Hematopoietic multipotent progenitor cell (in vitro differentiated cells): Measurements from ENCODE around the gene TRABD. TPM values are rescaled to one million over a fixed set of nuclear protein-coding genes. Genes with fewer than 3 reads are reported as not detected.
A peak's percentile ranks its signal among the peaks of the same experiment; 100 is the strongest.
"Not testable (repeated sequence)": the region's sequence is repeated elsewhere in the genome, so short reads cannot be mapped to it uniquely, and the experiment has no call there.

Source experiments
- DNase-seq, 3 donors: peaks; one replicate each; pipeline ENCODE4 v3.0.0-alpha.2; 2011 to 2015; ENCODE audit warnings: low read depth in 2 of 3, low spot score in 2 of 3
- total RNA-seq: library from RNA; depleted of rRNA; stranded (reverse); fragments of >200 nt; gene quantifications from one replicate; pipeline ENCODE4 v1.2.3, GENCODE V29; 2012

TRABD gene
- total RNA-seq, 1 donor = 70.0 TPM

DNA sequence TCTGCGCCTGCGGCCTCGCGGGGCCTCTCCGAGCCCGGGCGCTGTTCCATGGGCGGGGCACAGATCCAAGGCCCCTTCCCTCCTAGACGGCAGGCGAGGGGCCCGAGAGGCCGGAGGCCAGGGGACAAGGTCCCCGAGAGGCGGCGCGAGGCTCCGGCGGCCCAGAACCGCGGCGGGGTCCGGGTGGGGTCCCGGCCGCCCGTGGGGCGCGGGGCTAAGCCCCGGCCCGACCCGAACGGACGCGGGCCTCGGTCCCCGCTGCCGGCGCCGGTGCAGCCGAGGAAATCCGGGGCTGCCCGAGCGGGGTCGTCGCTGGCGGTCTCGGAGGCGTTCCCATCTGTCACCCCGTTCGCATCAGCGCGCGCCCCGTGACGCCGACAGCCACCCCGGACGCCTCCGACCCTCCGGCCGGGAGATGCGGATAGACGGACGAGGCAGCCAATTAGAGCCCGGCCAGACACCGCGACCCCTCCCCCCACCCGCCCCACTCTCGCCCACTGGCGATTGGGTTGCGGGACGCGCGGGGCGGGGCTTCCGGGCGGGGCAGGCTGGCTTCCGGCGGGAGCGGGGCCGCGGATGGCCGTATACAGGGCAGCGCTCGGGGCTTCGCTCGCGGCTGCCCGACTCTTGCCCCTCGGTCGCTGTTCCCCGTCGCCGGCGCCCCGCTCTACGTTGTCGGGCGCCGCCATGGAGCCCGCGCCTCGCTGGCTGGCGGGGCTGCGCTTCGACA, 14.9 kb downstream of the TRABD start, which contains the start of gene SELENOO:
TSS of gene SELENOO (plus strand) at position 551 of the 730 bp plus-strand sequence. CDS start at position 577, 26 bp downstream.
- DNase-seq = peak; percentile 73 to 90 (median 89)

DNA sequence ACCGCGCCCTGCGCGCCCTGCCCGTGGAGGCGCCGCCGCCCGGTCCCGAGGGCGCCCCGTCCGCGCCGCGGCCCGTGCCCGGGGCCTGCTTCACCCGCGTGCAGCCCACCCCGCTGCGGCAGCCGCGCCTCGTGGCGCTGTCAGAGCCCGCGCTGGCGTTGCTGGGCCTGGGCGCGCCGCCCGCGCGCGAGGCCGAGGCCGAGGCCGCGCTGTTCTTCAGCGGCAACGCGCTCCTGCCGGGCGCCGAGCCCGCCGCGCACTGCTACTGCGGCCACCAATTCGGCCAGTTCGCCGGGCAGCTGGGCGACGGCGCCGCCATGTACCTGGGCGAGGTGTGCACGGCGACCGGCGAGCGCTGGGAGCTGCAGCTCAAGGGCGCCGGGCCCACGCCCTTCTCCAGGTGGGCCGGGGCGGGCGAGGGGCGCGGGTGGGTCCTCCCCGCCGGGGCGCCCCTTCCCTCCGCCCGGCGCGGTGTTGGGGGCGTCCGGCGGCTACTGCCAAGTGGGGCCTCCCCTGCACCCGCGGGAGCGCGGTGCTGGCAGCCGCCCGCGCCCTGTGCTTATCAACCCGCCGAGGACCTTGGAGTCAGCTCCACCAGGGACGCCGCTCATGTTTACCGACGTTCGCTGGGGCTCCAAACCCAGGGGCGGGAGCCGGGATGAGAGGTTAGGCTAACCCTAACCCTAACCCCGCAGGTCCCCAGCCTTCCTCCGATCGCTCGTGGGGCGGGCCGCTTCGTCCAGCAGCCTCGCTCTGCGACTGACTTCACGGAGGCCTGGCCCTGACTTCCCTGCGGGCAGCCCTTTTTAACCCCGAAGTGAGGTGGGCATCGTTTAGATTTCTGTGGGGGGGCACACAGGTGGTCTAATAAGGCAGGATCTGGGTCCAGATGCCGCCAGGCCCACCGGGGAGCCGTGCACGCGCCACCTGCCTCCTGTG, 15.7 kb downstream of the TRABD start:
- DNase-seq = no peak

DNA sequence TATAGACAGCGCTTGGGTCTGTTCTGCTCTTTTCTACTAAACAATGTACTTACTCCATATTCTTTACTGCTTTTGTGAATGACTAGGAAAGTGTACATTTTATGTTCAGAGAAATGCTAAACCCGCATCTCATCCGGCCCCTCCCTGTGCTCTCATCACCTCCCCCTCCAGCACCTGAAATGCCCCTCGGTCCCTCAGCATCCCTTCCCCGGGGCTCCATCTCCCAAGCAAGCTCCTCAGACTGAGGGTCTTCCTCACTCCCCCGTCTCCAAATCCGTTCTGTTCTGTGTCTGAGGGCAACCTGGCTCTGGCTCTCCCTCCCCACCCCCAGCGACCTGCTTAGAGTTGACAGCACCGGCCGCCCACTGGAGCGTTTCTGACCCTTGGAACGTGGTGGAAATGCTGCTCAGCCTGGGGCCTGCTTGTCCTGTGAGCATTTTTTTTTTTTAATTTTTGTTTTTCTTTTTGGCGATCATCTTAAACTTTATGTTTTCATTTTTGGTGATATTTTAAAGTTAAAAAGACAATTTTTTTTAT, 16.5 kb downstream of the TRABD start:
- no peak for DNase-seq

DNA sequence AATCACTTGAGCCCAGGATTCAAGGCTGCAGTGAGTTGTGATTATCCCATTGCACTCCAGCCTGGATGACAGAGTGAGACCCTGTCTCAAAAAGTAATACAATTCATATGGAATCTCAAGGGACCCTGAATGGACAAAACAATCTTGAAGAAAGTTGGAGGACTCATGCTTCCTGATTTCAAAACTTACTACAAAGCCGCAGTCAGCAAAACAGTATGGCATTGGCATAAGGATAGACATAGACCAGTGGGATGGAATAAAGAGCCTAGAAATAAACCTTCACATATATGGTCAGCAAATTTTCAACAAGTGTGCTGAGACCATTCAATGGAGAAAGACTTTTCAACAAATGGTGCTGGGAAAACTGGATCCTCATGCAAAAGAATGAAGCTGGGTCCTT, 17.6 kb downstream of the TRABD start:
- DNase-seq = no peak

DNA sequence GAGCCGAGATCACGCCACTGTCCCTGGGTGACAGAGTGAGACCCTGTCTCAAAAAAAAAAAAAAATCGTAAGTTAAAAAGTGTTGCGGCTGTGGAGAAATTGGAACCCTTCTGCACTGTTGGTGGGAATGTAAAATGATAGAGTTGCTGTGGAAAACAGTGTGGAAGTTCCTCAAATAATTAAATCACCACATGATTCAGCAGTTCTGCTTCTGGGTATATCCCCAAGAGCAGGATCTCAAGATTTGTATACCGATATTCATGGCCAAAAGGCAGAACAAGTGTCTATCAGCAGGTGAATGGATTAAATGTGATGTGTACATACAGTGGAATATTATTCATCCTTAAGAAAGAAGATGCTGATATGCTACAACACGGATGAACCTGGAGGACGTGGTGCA, 18.9 kb downstream of the TRABD start:
- no peak for DNase-seq

DNA sequence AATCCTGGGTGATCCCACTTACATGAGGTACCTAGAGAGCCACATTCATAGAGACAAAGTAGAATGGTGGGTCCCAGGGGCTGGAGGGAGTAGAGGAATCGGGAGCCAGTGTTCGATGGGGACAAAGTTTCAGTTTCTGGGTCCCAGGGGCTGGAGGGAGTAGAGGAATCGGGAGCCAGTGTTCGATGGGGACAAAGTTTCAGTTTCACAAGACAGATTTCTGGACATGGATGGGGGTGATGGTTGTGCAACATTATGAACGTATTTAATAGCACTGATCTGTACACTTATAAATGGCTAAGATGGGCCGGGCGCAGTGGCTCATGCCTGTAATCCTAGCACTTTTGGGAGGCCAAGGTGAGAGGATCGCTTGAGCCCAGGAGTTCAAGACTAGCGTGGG, 19.3 kb downstream of the TRABD start:
- not testable (repeated sequence) for DNase-seq

DNA sequence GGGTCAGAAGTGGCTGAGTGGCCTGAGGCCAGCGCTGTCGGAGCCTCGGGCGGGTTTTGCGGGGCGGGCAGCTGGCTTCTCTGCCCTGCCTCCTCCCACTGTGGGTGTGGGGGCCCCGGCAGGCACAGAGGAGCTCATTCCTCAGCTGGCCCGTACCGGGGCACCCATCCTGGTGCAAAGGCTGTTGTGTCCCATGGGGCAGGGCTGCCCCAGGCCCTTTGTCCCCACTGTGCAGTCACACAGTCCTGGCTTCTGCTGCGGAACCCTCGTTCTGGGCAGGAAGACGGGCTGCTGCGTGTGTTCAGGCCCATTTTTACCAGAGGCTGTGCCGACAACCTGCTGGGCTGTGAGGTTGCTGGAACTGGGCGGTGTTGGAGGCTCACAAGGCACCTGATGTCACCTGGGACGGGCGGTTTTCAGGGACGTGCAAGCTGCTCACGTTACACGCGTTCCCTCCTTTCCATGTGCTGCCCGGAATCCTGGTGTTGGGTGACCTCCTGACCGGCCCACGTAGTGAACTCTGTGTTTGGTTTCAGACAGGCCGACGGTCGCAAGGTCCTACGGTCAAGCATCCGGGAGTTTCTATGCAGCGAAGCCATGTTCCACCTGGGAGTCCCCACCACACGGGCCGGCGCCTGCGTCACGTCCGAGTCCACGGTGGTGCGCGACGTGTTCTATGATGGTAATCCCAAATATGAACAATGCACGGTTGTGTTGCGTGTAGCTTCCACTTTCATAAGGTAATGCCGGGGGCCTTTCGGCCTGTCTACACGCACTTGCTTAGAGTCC, 20.3 kb downstream of the TRABD start:
- DNase-seq = no peak

DNA sequence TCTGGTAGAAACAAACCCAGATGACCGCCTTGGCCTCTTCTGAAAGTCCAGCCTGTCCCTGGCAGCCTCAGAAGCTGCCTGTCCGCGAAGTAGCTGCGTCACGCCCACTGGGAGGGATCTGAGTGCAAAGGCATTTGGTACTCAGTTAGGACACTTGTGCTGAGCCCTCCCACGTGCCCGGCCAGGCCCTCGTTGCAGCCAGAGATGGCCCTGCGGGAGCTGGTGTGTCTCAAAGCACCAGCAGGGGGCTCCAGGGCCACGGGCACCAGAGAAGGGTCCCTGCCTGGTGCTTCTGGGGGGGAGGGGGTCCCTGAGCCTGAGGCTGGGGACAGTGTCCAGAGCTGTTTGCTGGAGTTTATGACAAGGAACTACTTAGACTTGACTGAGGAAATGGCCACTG, 20.9 kb downstream of the TRABD start:
- DNase-seq = peak in 1 of 3 donors; percentile 43

DNA sequence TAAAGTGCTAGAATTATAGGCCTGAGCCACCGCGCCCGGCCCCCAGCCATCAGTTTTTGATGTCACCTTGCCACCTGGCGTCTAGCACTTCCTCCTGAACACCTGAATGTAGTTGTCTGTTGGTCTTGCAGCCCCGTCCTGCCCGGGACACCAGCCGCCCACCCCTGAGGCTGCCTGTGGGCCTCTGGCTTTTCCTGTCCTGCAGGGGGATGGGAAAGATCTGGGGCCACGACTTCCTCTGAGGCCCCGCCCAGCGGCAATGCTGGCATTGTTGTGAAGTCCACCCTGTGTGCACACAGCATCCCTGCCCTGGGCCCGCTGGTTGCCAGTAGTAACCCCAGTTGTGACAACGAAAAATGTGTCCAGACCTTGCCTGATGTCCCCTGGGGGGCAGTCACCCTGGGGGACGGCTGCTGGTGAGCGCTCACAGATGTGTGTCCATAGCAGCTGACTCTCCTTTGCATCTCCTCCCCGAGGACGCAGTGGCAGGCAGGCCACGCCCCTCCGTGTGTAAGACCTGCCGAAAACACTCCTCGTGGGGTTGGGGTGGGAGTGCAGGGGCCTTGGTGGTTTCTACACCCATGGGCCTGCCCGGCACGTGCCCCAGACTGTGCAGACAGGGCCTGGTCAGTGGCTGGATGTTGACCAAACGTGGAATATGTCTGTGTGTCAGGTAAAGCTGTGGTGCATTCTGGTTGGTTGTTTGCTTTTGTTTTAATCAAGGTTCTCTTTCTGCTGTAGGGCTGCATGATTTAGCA, 21.8 kb downstream of the TRABD start:
- DNase-seq = no peak

DNA sequence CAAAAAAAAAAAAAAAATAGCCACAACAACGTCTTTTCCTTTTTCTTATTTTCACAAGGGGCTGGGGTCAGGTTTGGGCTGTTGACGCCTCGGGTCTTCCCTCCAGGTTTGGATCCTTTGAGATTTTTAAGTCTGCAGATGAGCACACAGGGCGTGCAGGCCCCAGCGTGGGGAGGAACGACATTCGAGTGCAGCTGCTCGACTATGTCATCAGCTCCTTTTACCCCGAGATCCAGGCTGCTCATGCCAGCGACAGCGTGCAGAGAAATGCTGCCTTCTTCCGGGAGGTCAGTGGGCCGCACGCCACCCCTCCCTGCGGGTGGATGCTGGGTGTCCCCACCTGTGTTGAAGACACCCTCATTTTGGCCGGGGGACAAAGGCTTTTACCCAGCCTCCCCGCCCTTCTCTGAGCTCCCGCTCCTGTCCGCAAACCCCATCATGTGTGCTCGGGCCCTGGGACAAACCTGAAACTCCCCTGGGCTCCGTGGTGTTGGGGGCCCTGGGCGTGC, 22.8 kb downstream of the TRABD start:
- DNase-seq = no peak

DNA sequence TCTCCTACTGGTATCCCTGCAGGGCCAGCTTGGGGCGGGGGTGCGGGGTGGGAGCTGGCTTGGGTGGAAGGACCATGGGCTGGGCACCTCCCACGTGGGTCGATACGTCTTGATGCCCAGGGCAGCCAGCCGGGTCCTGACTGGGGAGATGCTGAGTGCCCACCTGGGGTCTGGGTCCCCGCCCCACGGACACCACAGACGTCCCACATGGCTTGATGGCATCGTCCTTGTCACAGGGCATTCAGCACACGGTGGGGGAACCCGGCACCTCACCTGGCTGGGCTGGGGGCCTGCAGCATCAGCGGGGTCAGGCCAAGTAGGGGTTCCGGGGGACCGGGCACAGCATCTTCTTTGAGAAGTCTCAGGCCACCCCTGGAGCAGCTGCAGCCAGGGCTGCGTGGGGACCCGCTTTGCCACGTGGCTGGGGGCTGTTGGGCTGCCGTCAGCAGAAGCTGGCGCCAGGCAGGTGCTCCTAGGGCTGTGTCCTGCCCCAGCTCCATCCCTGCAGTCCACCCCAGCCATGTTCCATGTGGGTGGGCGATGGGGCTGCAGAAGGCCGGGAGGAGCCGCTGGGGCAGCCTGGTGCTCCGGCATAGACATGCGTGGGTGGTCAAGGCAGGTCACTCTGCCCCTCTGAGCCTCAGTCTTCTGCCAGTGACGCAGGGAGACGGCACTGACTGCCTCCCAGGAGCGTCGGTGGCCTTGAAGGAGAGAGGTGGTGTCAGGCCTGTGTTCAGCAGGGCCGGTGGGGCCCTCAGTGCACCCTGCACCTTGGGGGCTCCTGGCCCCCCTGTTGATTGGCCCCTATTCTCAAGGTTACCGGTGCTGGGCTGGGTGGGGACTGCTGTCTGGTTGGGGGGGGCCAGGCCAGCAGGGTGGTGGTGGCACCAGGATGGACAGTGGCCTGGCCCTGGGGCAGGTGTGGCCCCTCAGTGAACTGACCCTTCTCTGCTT, 23.5 kb downstream of the TRABD start:
- DNase-seq = no peak

DNA sequence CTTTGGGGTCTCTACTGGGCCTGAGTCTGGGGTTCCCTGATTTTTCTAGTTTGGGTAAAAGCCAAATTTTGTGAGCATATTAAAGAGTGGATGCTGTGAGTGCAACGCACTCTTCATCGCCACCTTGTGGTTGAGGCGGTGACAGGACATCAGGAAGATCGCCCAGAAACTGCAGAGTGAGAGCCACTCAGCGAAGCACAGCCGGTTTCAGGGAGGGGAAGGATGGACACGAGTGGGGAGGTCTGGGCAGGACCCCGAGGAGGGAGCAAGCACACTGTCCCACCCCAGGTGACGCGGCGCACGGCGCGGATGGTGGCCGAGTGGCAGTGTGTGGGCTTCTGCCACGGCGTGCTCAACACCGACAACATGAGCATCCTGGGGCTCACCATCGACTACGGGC, 24.2 kb downstream of the TRABD start:
- DNase-seq = peak; percentile 59 to 85 (median 70)

DNA sequence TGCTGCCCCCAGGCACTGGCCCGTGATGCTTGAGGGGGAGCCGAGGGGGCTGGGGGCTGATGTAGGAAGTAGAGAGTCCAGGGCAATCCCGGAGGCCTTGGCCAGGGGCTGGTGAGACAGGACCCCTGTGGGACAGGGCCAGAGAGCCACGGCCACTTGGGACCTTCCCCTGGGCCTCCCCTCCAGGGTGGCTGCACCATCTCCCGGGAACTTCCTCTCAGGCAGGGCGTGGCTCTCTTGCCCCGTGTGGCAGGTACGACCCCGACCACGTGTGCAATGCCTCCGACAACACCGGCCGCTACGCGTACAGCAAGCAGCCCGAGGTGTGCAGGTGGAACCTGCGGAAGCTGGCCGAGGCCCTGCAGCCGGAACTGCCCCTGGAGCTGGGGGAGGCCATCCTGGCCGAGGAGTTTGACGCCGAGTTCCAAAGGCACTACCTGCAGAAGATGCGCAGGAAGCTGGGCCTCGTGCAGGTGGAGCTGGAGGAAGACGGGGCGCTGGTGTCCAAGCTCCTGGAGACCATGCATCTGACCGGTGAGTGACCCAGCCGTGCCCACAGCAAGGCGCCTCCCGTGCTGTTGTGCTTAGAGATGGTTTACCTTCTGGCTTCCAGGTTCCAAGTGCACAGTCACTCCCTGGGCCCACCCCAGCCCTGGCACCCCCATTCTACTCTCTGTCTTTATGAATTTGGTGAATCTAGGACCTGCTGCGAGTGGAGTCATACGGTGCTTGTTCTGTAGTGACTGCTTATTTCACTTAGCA, 24.8 kb downstream of the TRABD start:
- DNase-seq = no peak

DNA sequence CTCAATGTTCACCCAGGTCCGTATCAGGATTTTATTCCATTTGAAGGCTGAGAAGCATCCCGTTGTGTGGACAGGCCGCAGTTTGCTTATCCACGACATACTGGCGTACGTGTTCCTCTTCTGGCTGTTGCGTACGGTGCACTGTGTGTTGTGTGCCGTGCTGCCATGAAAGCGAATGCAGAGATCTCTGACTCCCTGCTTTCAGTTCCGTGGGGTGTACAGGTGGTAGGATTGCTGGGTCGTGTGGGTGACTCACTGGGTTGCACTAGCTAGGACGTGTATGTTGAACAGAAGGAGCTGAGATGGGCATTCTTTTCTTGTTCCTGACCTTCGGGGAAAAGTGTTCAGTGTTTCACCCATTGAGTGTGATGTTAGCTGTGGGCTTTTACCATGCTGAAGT, 25.4 kb downstream of the TRABD start:
- no peak for DNase-seq

DNA sequence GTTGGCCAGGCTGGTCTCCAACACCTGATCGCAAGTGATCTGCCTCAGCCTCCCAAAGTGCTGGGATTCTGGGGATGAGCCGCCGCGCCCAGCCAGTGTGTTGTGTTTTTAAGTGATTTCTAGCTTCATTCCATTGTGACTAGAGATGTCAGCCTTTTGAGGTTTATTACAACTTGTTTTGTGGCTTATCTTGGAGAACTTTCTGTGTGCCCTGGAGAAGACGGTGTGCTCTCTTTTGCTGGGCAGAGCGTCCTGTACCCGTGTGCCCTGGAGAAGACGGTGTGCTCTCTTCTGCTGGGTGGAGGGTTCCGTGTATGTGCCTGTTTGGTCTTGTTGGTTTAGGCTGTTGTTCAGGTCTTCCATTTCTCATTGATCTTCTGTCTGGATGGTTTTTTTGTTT, 27.6 kb downstream of the TRABD start:
- no peak for DNase-seq

DNA sequence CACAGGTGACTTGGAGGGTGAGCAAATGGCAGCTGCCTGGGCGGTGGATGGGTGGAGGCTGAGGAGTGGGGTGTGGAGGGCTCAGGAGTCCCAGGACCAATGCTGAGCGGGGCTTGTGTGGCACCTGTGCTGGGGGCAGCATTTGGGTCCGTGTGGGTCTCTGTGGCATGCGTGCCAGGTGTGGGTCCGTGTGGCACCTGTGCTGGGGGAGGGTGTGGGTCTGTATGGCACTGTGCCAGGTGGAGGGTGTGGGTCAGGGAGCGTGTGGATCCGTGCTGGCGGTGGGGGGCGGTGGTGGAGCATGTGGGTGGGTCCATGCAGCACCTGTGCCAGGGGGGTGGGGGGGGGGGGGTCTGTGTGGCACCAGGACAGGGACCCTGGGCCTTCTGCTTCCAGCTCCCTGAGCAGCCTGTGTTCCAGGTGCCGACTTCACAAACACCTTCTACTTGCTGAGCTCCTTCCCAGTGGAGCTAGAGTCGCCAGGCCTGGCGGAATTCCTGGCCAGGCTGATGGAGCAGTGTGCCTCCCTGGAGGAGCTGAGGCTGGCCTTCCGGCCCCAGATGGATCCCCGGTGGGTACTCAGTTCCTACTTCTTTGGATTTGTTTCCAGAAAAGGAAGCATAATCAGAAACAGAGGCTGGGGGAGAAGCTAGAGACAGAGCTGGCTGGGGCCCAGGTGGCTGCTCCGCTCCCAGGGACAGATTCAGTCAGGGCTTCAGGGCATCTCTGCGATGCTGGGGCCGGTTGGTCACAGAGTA, 29.8 kb downstream of the TRABD start:
- DNase-seq = no peak

DNA sequence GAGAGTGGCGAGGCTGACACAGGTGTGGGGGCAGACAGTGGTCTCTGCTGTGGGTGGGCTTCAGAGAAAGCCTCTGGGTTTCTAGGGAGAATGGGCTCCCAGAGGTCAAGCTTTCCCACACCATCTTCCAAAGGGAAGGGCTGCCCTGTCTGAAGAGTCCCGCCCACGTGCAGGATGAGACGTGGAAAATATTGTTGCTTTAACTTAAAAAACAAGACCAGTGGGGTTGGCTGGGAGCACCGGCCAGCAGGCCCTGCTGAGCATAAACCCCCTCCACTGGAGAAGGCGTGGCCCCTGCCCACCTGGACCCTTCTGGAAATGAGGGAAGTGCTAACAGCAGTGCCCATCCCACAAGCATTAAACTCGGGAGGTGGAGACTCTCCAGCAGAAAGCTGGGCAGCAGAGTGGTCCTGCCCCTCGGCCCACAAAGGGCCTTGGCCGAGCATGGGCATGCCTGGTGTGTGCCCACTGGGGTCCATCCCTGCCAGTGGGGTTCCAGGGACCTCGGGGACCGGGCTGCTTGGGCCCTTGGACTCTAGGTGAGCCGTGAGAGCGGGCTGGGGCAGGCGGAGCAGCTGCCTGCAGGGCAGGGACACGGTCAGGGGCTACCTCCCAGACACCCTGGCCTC, 30.5 kb downstream of the TRABD start:
- no peak for DNase-seq
